K562 (cell line): ENCODE measurements around the gene MYL10. TPM values are rescaled to one million over a fixed set of nuclear protein-coding genes. Genes with fewer than 3 reads are reported as not detected.
A peak's percentile ranks its signal among the peaks of the same experiment; 100 is the strongest.

ENCODE experiments used
- ATAC-seq: fragments of 200-7000 bp; cut with Tn5 transposase; 3 replicates; pipeline ENCODE4 v1.9.1; 2020; ENCODE audit warnings: moderate library complexity
- BruUV-seq: library from RNA; stranded (reverse); fragments of 400-500 nt; replicated peaks from 2 replicates; lab custom pipeline; 2021; lab: Mats Ljungman, UMichigan
- CTCF ChIA-PET: fragments of 300-600 bp; formaldehyde crosslinking; extraction: SDS; loops from one replicate; lab custom pipeline; 2021; ENCODE audit warnings: low intra/inter-chr PET ratio; lab: Yijun Ruan, JAX
- POLR2A ChIA-PET: fragments of 300-600, 350-650 bp; sonication (Branson Sonifier 250); formaldehyde crosslinking; extraction: SDS; loops from one replicate; lab custom pipeline; 2021; ENCODE audit warnings: antibody characterized with exemption, inconsistent platforms; lab: Yijun Ruan, JAX
- DNase-seq, 4 experiments: peaks; one replicate each; pipeline versions ENCODE4 v3.0.0 to v3.0.0-alpha.2; 2011 to 2018; ENCODE audit warnings: low spot score in 3 of 4, mixed read lengths in 3 of 4; ENCODE audit errors: extremely low read depth in 1 of 4
- FAIRE-seq: peaks from 2 replicates; lab custom pipeline; 2011; peaks lifted over from hg19 to GRCh38; lab: Jason Lieb, UNC
- H2AFZ ChIP-seq: 2 replicates; pipeline ENCODE4 v1.6.0; 2011; ENCODE audit warnings: low read depth, low read length, control low read depth, inconsistent platforms
- H3K27ac ChIP-seq: fragments of 200-600 bp; 3 replicates; pipeline ENCODE4 v1.8.0; 2011; ENCODE audit warnings: low read depth, mild to moderate bottlenecking, control low read depth, inconsistent platforms, low read length, moderate library complexity, mixed read lengths; ENCODE audit errors: extremely low read depth
- H3K27me3 ChIP-seq, 2 experiments: fragments of 300-600 bp in 1 of 2; 2 replicates in 1 of 2; 3 replicates in 1 of 2; pipeline versions ENCODE4 v1.6.0 to v1.8.0; 2011; ENCODE audit warnings: inconsistent platforms in 2 of 2, low read length in 2 of 2, mild to moderate bottlenecking in 1 of 2, mixed read lengths in 1 of 2, moderate library complexity in 1 of 2; ENCODE audit not compliant: control insufficient read depth in 2 of 2, insufficient read depth in 2 of 2
- H3K36me3 ChIP-seq: fragments of 300-600 bp; 3 replicates; pipeline ENCODE4 v1.8.0; 2011; ENCODE audit warnings: mild to moderate bottlenecking, low read length, inconsistent platforms; ENCODE audit not compliant: control insufficient read depth, insufficient read depth
- H3K4me1 ChIP-seq, 2 experiments: fragments of 200-600 bp in 1 of 2; replicated peaks in 1 of 2; 2 replicates in 1 of 2; 3 replicates in 1 of 2; pipeline versions ENCODE4 v1.5.1 to v1.8.0; 2011; ENCODE audit warnings: inconsistent platforms in 2 of 2, low read length in 2 of 2, mild to moderate bottlenecking in 1 of 2, mixed read lengths in 1 of 2, moderate library complexity in 1 of 2; ENCODE audit not compliant: control insufficient read depth in 2 of 2, insufficient read depth in 2 of 2
- H3K4me2 ChIP-seq: 2 replicates; pipeline ENCODE4 v1.6.1; 2011; ENCODE audit warnings: low read length, control low read depth, inconsistent platforms, mixed read lengths; ENCODE audit not compliant: insufficient read depth
- H3K4me3 ChIP-seq: fragments of 200-600 bp; sonication (generic), shearing (Covaris generic); 2 replicates; pipeline ENCODE4 v1.5.1; 2016; ENCODE audit warnings: control low read depth, inconsistent platforms
- H3K79me2 ChIP-seq: fragments of 200-600 bp; 3 replicates; pipeline ENCODE4 v1.8.0; 2011; ENCODE audit warnings: low read length, inconsistent platforms; ENCODE audit not compliant: control insufficient read depth, insufficient read depth
- H3K9ac ChIP-seq, 2 experiments: 2 replicates each; pipeline versions ENCODE4 v1.6.0 to v1.6.1; 2011; ENCODE audit warnings: low read depth in 2 of 2, low read length in 2 of 2, control low read depth in 1 of 2, inconsistent platforms in 1 of 2, mild to moderate bottlenecking in 1 of 2, mixed read lengths in 1 of 2; ENCODE audit not compliant: insufficient read depth in 1 of 2
- H3K9me1 ChIP-seq: one replicate; pipeline ENCODE4 v1.6.0; 2011; ENCODE audit warnings: inconsistent platforms, mild to moderate bottlenecking, low read length, moderate library complexity; ENCODE audit not compliant: control insufficient read depth, insufficient read depth
- H3K9me3 ChIP-seq: replicated peaks from 2 replicates; pipeline ENCODE4 v1.5.1; 2011; ENCODE audit warnings: low read depth, low read length, inconsistent platforms; ENCODE audit not compliant: control insufficient read depth, insufficient read depth
- H4K20me1 ChIP-seq: replicated peaks from 2 replicates; pipeline ENCODE4 v1.6.1; 2011; ENCODE audit warnings: low read length, inconsistent platforms, mixed read lengths; ENCODE audit not compliant: control insufficient read depth, insufficient read depth
- BHLHE40 ChIP-seq: IDR thresholded peaks from 2 replicates; pipeline ENCODE4 v1.6.1; 2011; ENCODE audit warnings: low read length, improper control_type of control experiment
- CTCFL ChIP-seq: IDR thresholded peaks from 2 replicates; pipeline ENCODE4 v1.6.1; 2011; ENCODE audit warnings: borderline replicate concordance, low read depth, mild to moderate bottlenecking, moderate library complexity, low read length; ENCODE audit not compliant: insufficient read depth, poor library complexity, severe bottlenecking
- NKRF ChIP-seq: fragments of 450-650 bp; IDR thresholded peaks from 2 replicates; pipeline ENCODE4 v1.6.1; 2016; ENCODE audit warnings: borderline replicate concordance
- NR1H2 ChIP-seq: sonication (generic); formaldehyde crosslinking; IDR thresholded peaks from 2 replicates; pipeline ENCODE4 v1.4.0; 2020; ENCODE audit warnings: mild to moderate bottlenecking, missing genetic modification reagents
- SIRT6 ChIP-seq: IDR thresholded peaks from one replicate; pipeline ENCODE4 v1.6.1; 2012; ENCODE audit warnings: low read depth, mild to moderate bottlenecking, control low read depth, inconsistent platforms, low read length, moderate library complexity
- ZBTB2 ChIP-seq: fragments of 450-650 bp; IDR thresholded peaks from 2 replicates; pipeline ENCODE4 v1.6.1; 2016; ENCODE audit warnings: antibody characterized with exemption
- WGBS: fragments of 100-300 bp; shearing (Covaris generic); methylation state at CpG from one replicate; pipeline ENCODE4 v1.1.6; 2016; ENCODE audit warnings: low coverage, mixed read lengths; ENCODE audit not compliant: insufficient coverage; ENCODE audit errors: missing lambda C conversion rate; 5-methylcytosine and 5-hydroxymethylcytosine counted together
- in situ Hi-C: fragments of 300-500 bp; cut with MboI; formaldehyde crosslinking; loops from 4 replicates; pipeline ENCODE4 v1.15.0; 2018; ENCODE audit warnings: inconsistent platforms, mixed read lengths
- intact Hi-C: fragments of 100-400 bp; cut with micrococcal nuclease; formaldehyde crosslinking; loops from 2 replicates; pipeline ENCODE4 v1.14.2; 2022
- polyA plus RNA-seq, 8 experiments: library from polyadenylated mRNA; depleted of rRNA in 4 of 8; stranded (reverse) in 5 of 8; unstranded in 3 of 8; fragments of >200 nt; fragmentation: Nextera tagmentation in 2 of 8; fragmentation: Illumina TruSeq in 1 of 8; extraction: Ambion mirVana in 2 of 8; extraction: Trizol in 1 of 8; gene quantifications; 2 replicates each; pipeline versions ENCODE4 v1.2.1 to v1.2.3, GENCODE V29; 2011 to 2014; ENCODE audit warnings: inconsistent platforms in 1 of 8, missing spikeins in 1 of 8
- total RNA-seq, 7 experiments: library from RNA; depleted of rRNA in 6 of 7; stranded (reverse); fragments of >200 nt in 6 of 7; fragmentation: Illumina TruSeq in 2 of 7; extraction: Trizol in 2 of 7; gene quantifications; 2 replicates each; pipeline versions ENCODE4 v1.2.1 to v1.2.3, GENCODE V29; 2011 to 2021; ENCODE audit warnings: low replicate concordance in 1 of 7

MYL10 gene
- total and polyA plus RNA-seq, 9 of the 15 experiments (the other 6 are each of a cell fraction or from before 2014, with no cell fraction given): not detected

GRCh38 chr7:101659706-101660105 is 30.6 kb upstream of the MYL10 start:
- in situ Hi-C loops (no loop called here), intact Hi-C loops (no loop called here)
- no peaks in the 10 kb centered on the region; the same call in 1 of the 2 replicates for H4K20me1 ChIP-seq
- no peaks in the 10 kb centered on the region for H3K9me3 ChIP-seq
- H3K4me3 ChIP-seq: no peak overlapping the region
- peaks cover 31 to 74% of the 10 kb centered on the region in 2 experiments for H3K27me3 ChIP-seq
- BruUV-seq: no TSS peak
- no peak overlapping the region for H3K4me2 ChIP-seq
- H3K27ac ChIP-seq: no peak overlapping the region
- no peak overlapping the region for H3K9ac ChIP-seq
- ChIA-PET CTCF (interaction anchor here (0.6 kb wide), 1 partner anchor 8 kb away, joined by 5 read pairs; no protein-coding TSS in a partner anchor), POLR2A (interaction anchor here (1.0 kb wide), 1 partner anchor 69 kb away, joined by 3 read pairs; no protein-coding TSS in a partner anchor)
- DNase-seq (no peak), ATAC-seq (no peak), FAIRE-seq (peak; percentile 26)
- no peak overlapping the region for H2AFZ ChIP-seq
- no peaks in the 10 kb centered on the region for H3K4me1 ChIP-seq
- TF ChIP-seq BHLHE40: no peak
- TF ChIP-seq SIRT6: no peak
- no peak for TF ChIP-seq CTCFL
- no peak for TF ChIP-seq ZBTB2
- TF ChIP-seq NKRF: no peak
- TF ChIP-seq NR1H2 (CRISPR knock-in tag): no peak
- H3K36me3 ChIP-seq: no peaks in the 10 kb centered on the region
- 0% methylated on average over 2 of the region's 2 CpGs for WGBS
- H3K9me1 ChIP-seq: no peaks in the 10 kb centered on the region
- no peaks in the 10 kb centered on the region for H3K79me2 ChIP-seq
